HepG2 (cell line): ENCODE data around the gene CFH. TPM values are rescaled to one million over a fixed set of nuclear protein-coding genes. Genes with fewer than 3 reads are reported as not detected.

ENCODE experiments used
- ATAC-seq: fragments of 200-7000 bp; cut with Tn5 transposase; 3 replicates; pipeline ENCODE4 v1.9.1; 2020; ENCODE audit warnings: mild to moderate bottlenecking, moderate library complexity
- BruUV-seq: library from RNA; stranded (reverse); fragments of 400-500 nt; replicated peaks from 2 replicates; lab custom pipeline; 2021; lab: Mats Ljungman, UMichigan
- CTCF ChIA-PET: fragments of 300-600 bp; formaldehyde crosslinking; extraction: SDS; loops from one replicate; lab custom pipeline; 2021; ENCODE audit warnings: low total read pairs, inconsistent platforms, low intra/inter-chr PET ratio; lab: Yijun Ruan, JAX
- POLR2A ChIA-PET: fragments of 350-600 bp; sonication (Branson Sonifier 250); formaldehyde crosslinking; loops from one replicate; lab custom pipeline; 2020; ENCODE audit warnings: antibody characterized with exemption, inconsistent platforms; lab: Yijun Ruan, JAX
- DNase-seq: peaks from one replicate; pipeline ENCODE4 v3.0.0-alpha.2; 2015; ENCODE audit warnings: low spot score
- FAIRE-seq: peaks from 3 replicates; lab custom pipeline; 2011; peaks lifted over from hg19 to GRCh38; lab: Jason Lieb, UNC
- H2AFZ ChIP-seq: one replicate; pipeline ENCODE4 v1.6.1; 2011; ENCODE audit warnings: low read length, inconsistent platforms
- H3K27ac ChIP-seq: fragments of 300-600 bp; 3 replicates; pipeline ENCODE4 v1.8.0; 2011; ENCODE audit warnings: mixed run types, mild to moderate bottlenecking, mixed read lengths, low read length, inconsistent platforms; ENCODE audit not compliant: insufficient read depth; ENCODE audit errors: extremely low read length
- H3K27me3 ChIP-seq, 2 experiments: fragments of 200-600 bp in 1 of 2; 2 replicates in 1 of 2; 3 replicates in 1 of 2; pipeline versions ENCODE4 v1.6.0 to v1.8.0; 2011; ENCODE audit warnings: low read length in 2 of 2, mild to moderate bottlenecking in 2 of 2, moderate library complexity in 2 of 2, inconsistent platforms in 1 of 2; ENCODE audit not compliant: insufficient read depth in 2 of 2, control insufficient read depth in 1 of 2
- H3K36me3 ChIP-seq, 2 experiments: fragments of 200-600 bp in 1 of 2; replicated peaks in 1 of 2; 2 replicates in 1 of 2; 3 replicates in 1 of 2; pipeline versions ENCODE4 v1.5.1 to v1.8.0; 2011; ENCODE audit warnings: low read length in 2 of 2, inconsistent platforms in 1 of 2; ENCODE audit not compliant: insufficient read depth in 2 of 2, control insufficient read depth in 1 of 2
- H3K4me1 ChIP-seq: 2 replicates; pipeline ENCODE4 v1.5.1; 2012; ENCODE audit warnings: low read length, inconsistent platforms; ENCODE audit not compliant: insufficient read depth
- H3K4me2 ChIP-seq: 2 replicates; pipeline ENCODE4 v1.6.0; 2011; ENCODE audit warnings: low read depth, low read length, inconsistent platforms
- H3K4me3 ChIP-seq, 3 experiments: fragments of 200-600 bp in 1 of 3; sonication (generic), shearing (Covaris generic) in 1 of 3; replicated peaks in 1 of 3; 2 replicates each; pipeline ENCODE4 v1.5.1; 2011 to 2016; ENCODE audit warnings: low read length in 3 of 3, inconsistent platforms in 2 of 3, low read depth in 2 of 3, mild to moderate bottlenecking in 2 of 3, control low read depth in 1 of 3, mixed read lengths in 1 of 3; ENCODE audit not compliant: insufficient read depth in 1 of 3
- H3K79me2 ChIP-seq: one replicate; pipeline ENCODE4 v1.6.1; 2011; ENCODE audit warnings: low read length, inconsistent platforms; ENCODE audit not compliant: insufficient read depth
- H3K9ac ChIP-seq: 2 replicates; pipeline ENCODE4 v1.6.0; 2011; ENCODE audit warnings: mild to moderate bottlenecking, low read depth, low read length, inconsistent platforms; ENCODE audit not compliant: insufficient read depth
- H3K9me3 ChIP-seq: 2 replicates; pipeline ENCODE4 v1.5.1; 2012; ENCODE audit warnings: mild to moderate bottlenecking, low read length
- H4K20me1 ChIP-seq: 2 replicates; pipeline ENCODE4 v1.6.0; 2011; ENCODE audit warnings: inconsistent platforms, mild to moderate bottlenecking, low read length, moderate library complexity; ENCODE audit not compliant: insufficient read depth
- ATRX ChIP-seq: sonication (generic); formaldehyde crosslinking; IDR thresholded peaks from 2 replicates; pipeline ENCODE4 v1.4.0; 2020; ENCODE audit warnings: missing genetic modification reagents, borderline replicate concordance
- EED ChIP-seq: sonication (generic); formaldehyde crosslinking; IDR thresholded peaks from 2 replicates; pipeline ENCODE4 v1.5.0; 2020; ENCODE audit warnings: mild to moderate bottlenecking, missing genetic modification reagents
- FOSL1 ChIP-seq: sonication (generic); formaldehyde crosslinking; IDR thresholded peaks from 2 replicates; pipeline ENCODE4 v1.9.0; 2021; ENCODE audit warnings: missing genetic modification reagents, borderline replicate concordance
- HNRNPK ChIP-seq: fragments of 200-400 bp; formaldehyde crosslinking; IDR thresholded peaks from 2 replicates; pipeline ENCODE4 v1.6.1; 2018; ENCODE audit warnings: low read length, low read depth, moderate library complexity, mild to moderate bottlenecking; ENCODE audit not compliant: poor library complexity, severe bottlenecking
- KDM3A ChIP-seq: IDR thresholded peaks from 2 replicates; pipeline ENCODE4 v1.6.1; 2018; ENCODE audit warnings: low read depth, missing compliant biosample characterization
- MTERF4 ChIP-seq: sonication (generic); formaldehyde crosslinking; IDR thresholded peaks from 2 replicates; pipeline ENCODE4 v1.8.0; 2023; ENCODE audit warnings: mild to moderate bottlenecking, missing genetic modification reagents
- NFRKB ChIP-seq: fragments of 450-650 bp; IDR thresholded peaks from 2 replicates; pipeline ENCODE4 v1.6.1; 2017
- PBX2 ChIP-seq: IDR thresholded peaks from 2 replicates; pipeline ENCODE4 v1.6.1; 2016; ENCODE audit warnings: control low read depth
- PHF21A ChIP-seq: sonication (generic); formaldehyde crosslinking; IDR thresholded peaks from 2 replicates; pipeline ENCODE4 v1.5.0; 2020; ENCODE audit warnings: mild to moderate bottlenecking, missing genetic modification reagents
- SKI ChIP-seq: fragments of 450-650 bp; IDR thresholded peaks from one replicate; pipeline ENCODE4 v1.6.1; 2018; ENCODE audit warnings: mild to moderate bottlenecking; ENCODE audit not compliant: partially characterized antibody
- SOX13 ChIP-seq, 3 experiments: fragments of 450-650 bp in 1 of 3; sonication (generic) in 1 of 3; formaldehyde crosslinking in 1 of 3; IDR thresholded peaks in 2 of 3; conservative IDR thresholded peaks in 1 of 3; 2 replicates each; pipeline versions ENCODE4 v1.5.0 to v1.6.1; 2016 to 2020; ENCODE audit warnings: antibody characterized with exemption in 1 of 3, mild to moderate bottlenecking in 1 of 3, missing compliant biosample characterization in 1 of 3, missing genetic modification reagents in 1 of 3, moderate library complexity in 1 of 3
- WGBS: methylation state at CpG from one replicate; pipeline ENCODE4 v1.1.6; 2017; ENCODE audit warnings: low lambda C conversion rate; 5-methylcytosine and 5-hydroxymethylcytosine counted together
- in situ Hi-C: cut with HindIII; loops from 2 replicates; pipeline ENCODE4 v1.10.0; 2017; ENCODE audit warnings: low pct_unique_long_range_greater_than_20kb; ENCODE audit not compliant: extremely low pct_ligation_motif_present
- intact Hi-C: fragments of 100-400 bp; cut with micrococcal nuclease; formaldehyde crosslinking; loops from one replicate; pipeline ENCODE4 v1.10.0; 2022; ENCODE audit not compliant: unreplicated experiment
- polyA plus RNA-seq, 8 experiments: library from polyadenylated mRNA; depleted of rRNA in 3 of 8; stranded (reverse) in 7 of 8; unstranded in 1 of 8; fragments of >200 nt; fragmentation: Illumina TruSeq in 4 of 8; extraction: Trizol in 4 of 8; gene quantifications; 2 replicates each; pipeline versions ENCODE4 v1.2.1 to v1.2.3, GENCODE V29; 2011 to 2016; ENCODE audit warnings: low read depth in 4 of 8, missing spikeins in 1 of 8, mixed read lengths in 1 of 8; ENCODE audit not compliant: insufficient read depth in 1 of 8
- total RNA-seq, 5 experiments: library from RNA; depleted of rRNA; stranded (reverse); fragments of >200 nt; fragmentation: Illumina TruSeq; extraction: Trizol; gene quantifications; 2 replicates each; pipeline ENCODE4 v1.2.3, GENCODE V29; 2016; ENCODE audit warnings: low read depth in 1 of 5

Gene CFH
- total and polyA plus RNA-seq, 2 of the 13 experiments (the other 11 are each of a cell fraction or from before 2014, with no cell fraction given): not detected

GRCh38 chr1:196640976-196641375 is 10.9 kb upstream of the CFH start:
- ChIA-PET CTCF (no interaction called here), POLR2A (no interaction called here)
- no peaks in the 10 kb centered on the region for H3K36me3 ChIP-seq
- no peak overlapping the region for H3K4me3 ChIP-seq
- H4K20me1 ChIP-seq: no peaks in the 10 kb centered on the region
- no peaks in the 10 kb centered on the region for H3K4me1 ChIP-seq
- no peak overlapping the region for H3K4me2 ChIP-seq
- FAIRE-seq: no peak
- no peaks in the 10 kb centered on the region for H3K79me2 ChIP-seq
- intact Hi-C loops (no loop called here), in situ Hi-C loops (no loop called here)
- no peak for DNase-seq
- no peaks in the 10 kb centered on the region; a peak in 1 of 5 replicates for H3K27me3 ChIP-seq
- H3K9me3 ChIP-seq: no peaks in the 10 kb centered on the region
- H3K27ac ChIP-seq: no peak overlapping the region
- no peak overlapping the region for H3K9ac ChIP-seq
- BruUV-seq: no TSS peak
- WGBS: 2% methylated on average over 1 of the region's 1 CpG
- H2AFZ ChIP-seq: no peak overlapping the region
- ATAC-seq: no peak
- TF ChIP-seq SOX13 (IDR thresholded peaks at IDR 0.05) (no peak), SOX13 (CRISPR knock-in tag; conservative IDR thresholded peaks at IDR 0.05 in 1 of 2, IDR thresholded peaks at IDR 0.05 in 1 of 2) (no peak), PHF21A (CRISPR knock-in tag) (no peak), FOSL1 (no peak), EED (CRISPR knock-in tag) (no peak), ATRX (CRISPR knock-in tag) (no peak), PBX2 (no peak), HNRNPK (no peak), NFRKB (no peak), MTERF4 (CRISPR knock-in tag) (no peak), SKI (no peak), KDM3A (CRISPR knock-in tag) (no peak)
